ENCODE measurements around the gene PIK3C2B. TPM values are rescaled to one million over a fixed set of nuclear protein-coding genes. Genes with fewer than 3 reads are reported as not detected.

Gene PIK3C2B, protein sequence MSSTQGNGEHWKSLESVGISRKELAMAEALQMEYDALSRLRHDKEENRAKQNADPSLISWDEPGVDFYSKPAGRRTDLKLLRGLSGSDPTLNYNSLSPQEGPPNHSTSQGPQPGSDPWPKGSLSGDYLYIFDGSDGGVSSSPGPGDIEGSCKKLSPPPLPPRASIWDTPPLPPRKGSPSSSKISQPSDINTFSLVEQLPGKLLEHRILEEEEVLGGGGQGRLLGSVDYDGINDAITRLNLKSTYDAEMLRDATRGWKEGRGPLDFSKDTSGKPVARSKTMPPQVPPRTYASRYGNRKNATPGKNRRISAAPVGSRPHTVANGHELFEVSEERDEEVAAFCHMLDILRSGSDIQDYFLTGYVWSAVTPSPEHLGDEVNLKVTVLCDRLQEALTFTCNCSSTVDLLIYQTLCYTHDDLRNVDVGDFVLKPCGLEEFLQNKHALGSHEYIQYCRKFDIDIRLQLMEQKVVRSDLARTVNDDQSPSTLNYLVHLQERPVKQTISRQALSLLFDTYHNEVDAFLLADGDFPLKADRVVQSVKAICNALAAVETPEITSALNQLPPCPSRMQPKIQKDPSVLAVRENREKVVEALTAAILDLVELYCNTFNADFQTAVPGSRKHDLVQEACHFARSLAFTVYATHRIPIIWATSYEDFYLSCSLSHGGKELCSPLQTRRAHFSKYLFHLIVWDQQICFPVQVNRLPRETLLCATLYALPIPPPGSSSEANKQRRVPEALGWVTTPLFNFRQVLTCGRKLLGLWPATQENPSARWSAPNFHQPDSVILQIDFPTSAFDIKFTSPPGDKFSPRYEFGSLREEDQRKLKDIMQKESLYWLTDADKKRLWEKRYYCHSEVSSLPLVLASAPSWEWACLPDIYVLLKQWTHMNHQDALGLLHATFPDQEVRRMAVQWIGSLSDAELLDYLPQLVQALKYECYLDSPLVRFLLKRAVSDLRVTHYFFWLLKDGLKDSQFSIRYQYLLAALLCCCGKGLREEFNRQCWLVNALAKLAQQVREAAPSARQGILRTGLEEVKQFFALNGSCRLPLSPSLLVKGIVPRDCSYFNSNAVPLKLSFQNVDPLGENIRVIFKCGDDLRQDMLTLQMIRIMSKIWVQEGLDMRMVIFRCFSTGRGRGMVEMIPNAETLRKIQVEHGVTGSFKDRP (N-terminal part only)
- total RNA-seq = 100 to 1,000 TPM in 3 of 4 donors, 10 to 100 TPM in 1; 68.5 to 162 (median 134) TPM

DNA sequence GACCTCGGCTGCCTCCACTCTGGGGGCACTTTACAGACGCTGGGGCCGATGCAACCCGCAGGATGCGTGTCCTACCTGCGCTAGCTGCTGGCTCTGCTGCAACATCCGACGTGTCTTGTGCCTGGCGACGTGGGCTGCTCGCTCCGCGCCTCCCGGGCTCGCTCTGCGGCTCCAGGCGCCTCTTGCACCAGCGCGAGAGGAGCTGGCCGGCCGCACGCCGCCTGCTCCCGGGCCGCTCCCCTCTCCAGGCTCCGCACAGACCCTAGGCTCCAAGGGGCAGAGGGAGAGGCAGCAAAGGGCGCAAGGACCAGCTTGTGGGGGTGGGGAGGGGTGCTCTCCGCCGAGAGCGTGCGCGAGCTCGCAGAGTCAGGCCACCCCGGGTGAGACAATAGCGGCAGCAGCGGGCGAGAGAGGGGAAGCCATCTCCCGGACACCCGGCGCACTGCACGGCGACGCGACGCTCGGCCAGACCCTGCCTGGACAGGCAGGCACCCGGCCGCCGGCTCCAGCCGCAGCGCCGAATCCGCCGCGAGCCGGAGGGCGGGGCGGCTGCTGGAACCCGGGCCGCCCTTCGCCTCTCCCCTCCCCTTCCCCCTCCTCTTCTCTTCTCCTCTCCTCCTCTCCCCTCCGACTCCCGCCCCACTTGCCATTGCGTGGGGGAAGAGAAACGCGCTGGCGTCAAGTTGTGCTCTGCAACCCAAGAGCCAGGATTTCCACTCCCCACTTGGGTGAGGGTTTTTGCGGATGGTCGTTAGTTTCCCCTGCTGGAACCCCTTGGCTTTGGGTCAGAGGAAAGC lies at the start of gene PIK3C2B:
PIK3C2B (minus strand) TSS at position 525 of the 797 bp plus-strand sequence. CDS start 25,003 bp downstream, outside the sequence.
- Histone ChIP-seq H3K27ac (peak within 1 kb of the TSS; percentile 89 to 97 (median 94)), H3K9me3 (no peaks in the 10 kb centered on the region), H3K36me3 (no peaks in the 10 kb centered on the region), H3K27me3 (no peaks in the 10 kb centered on the region), H3K4me3 (peak within 1 kb of the TSS; percentile 60 to 87 (median 73)), H3K4me1 (peaks cover 4 to 28% (median 7%) of the 10 kb centered on the region in 4 donors)
- DNase-seq = peak; percentile 76 to 92 (median 91)
- TF ChIP-seq, protein P1, sequence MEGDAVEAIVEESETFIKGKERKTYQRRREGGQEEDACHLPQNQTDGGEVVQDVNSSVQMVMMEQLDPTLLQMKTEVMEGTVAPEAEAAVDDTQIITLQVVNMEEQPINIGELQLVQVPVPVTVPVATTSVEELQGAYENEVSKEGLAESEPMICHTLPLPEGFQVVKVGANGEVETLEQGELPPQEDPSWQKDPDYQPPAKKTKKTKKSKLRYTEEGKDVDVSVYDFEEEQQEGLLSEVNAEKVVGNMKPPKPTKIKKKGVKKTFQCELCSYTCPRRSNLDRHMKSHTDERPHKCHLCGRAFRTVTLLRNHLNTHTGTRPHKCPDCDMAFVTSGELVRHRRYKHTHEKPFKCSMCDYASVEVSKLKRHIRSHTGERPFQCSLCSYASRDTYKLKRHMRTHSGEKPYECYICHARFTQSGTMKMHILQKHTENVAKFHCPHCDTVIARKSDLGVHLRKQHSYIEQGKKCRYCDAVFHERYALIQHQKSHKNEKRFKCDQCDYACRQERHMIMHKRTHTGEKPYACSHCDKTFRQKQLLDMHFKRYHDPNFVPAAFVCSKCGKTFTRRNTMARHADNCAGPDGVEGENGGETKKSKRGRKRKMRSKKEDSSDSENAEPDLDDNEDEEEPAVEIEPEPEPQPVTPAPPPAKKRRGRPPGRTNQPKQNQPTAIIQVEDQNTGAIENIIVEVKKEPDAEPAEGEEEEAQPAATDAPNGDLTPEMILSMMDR (IDR thresholded peaks at IDR 0.05) = peak in 5 of 6 experiments; percentile 35 to 80 (median 77)
- peak; percentile 65 to 86 for TF ChIP-seq POLR2A (IDR thresholded peaks at IDR 0.05)

DNA sequence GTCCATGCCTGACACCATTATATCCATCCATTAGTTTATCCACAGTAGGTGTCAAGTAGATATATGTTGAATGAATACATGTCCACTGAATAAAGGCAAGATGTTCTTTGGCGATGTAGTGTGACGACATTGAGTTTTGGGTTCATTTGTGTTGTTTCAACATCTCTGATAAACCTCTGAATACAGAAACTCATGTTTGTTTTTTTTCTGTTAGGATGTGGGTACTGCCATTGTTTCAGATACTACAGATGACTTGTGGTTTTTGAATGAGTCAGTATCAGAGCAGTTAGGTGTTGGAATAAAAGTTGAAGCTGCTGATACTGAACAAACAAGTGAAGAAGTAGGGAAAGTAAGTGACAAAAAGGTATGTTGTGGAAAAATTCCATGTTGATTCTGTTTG lies 49.7 kb upstream of the PIK3C2B start:
- H3K4me1 ChIP-seq = peaks cover 0 to 8% (median 0%) of the 10 kb centered on the region in 4 donors
- H3K27me3 ChIP-seq = no peaks in the 10 kb centered on the region
- DNase-seq = no peak
- peaks cover 0 to 99% (median 0%) of the 10 kb centered on the region in 3 donors for H3K36me3 ChIP-seq
- H3K4me3 ChIP-seq = no peak overlapping the region
- H3K27ac ChIP-seq = peak overlapping the region; percentile 40 to 52 (median 49)
- H3K9me3 ChIP-seq = no peaks in the 10 kb centered on the region
- TF ChIP-seq POLR2A (IDR thresholded peaks at IDR 0.05) = no peak
- TF ChIP-seq, protein P1 (IDR thresholded peaks at IDR 0.05) = no peak

DNA sequence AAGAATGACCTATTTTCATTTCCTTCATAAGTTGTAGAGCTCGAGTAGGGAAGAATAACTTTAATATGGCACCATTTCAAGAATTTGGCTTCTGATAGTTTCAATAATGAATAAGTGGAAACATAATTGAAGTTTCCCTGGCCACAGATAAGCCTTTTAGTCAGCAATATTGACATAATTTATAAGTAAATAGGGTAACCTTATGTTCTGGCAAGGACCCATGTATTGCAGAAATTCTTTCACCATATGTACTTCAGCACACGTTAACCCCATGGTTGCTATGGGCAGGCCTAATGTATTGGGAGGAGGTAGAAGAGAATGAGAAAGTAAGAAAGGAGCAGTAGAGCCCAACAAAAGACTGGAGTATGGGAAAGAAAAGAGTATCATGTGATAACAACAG lies 47.0 kb upstream of the PIK3C2B start:
- Histone ChIP-seq H3K4me1 (peaks cover 0 to 8% (median 0%) of the 10 kb centered on the region in 4 donors), H3K27me3 (no peaks in the 10 kb centered on the region), H3K36me3 (peaks cover 0 to 97% (median 0%) of the 10 kb centered on the region in 3 donors), H3K4me3 (no peak overlapping the region), H3K9me3 (no peaks in the 10 kb centered on the region), H3K27ac (no peak overlapping the region)
- TF ChIP-seq, protein P1 (IDR thresholded peaks at IDR 0.05) = no peak
- TF ChIP-seq POLR2A (IDR thresholded peaks at IDR 0.05) = no peak
- DNase-seq = no peak

DNA sequence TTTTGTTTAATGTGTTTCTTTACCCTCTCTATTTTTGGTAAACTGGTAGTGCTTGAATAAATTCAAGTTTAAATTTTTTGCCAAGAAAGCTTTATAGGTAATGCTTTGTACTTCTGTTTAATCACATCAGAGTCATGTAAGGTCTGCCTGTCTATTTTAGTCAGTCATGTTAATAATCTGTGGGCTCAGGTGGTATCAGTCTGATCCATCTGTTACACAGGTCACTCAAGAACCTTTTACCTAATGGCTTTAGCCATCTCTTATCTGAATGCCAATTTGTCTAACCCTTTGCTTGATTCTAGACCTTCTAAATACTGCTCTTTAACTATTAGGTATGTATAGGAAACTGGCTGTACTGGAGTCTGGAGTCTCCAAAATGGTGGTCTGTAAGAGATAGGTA lies 38.2 kb upstream of the PIK3C2B start:
- H3K27me3 ChIP-seq = no peaks in the 10 kb centered on the region
- H3K27ac ChIP-seq = no peak overlapping the region
- H3K4me3 ChIP-seq = no peak overlapping the region
- no peaks in the 10 kb centered on the region for H3K9me3 ChIP-seq
- peaks cover 0 to 88% (median 0%) of the 10 kb centered on the region in 3 donors for H3K36me3 ChIP-seq
- no peak for DNase-seq
- peaks cover 0 to 4% (median 0%) of the 10 kb centered on the region in 4 donors for H3K4me1 ChIP-seq
- TF ChIP-seq POLR2A (IDR thresholded peaks at IDR 0.05) = no peak
- TF ChIP-seq, protein P1 (IDR thresholded peaks at IDR 0.05) = no peak

Data from Peyer's patch (tissue), 4 donors.